Sigmoid colon (tissue), 7 donors: Measurements from ENCODE around the gene DDX50. TPM values are rescaled to one million over a fixed set of nuclear protein-coding genes. Genes with fewer than 3 reads are reported as not detected.

Experiments used
- DNase-seq: peaks from one replicate; pipeline ENCODE4 v3.0.0-alpha.2; 2019
- H3K27ac ChIP-seq, 4 donors: fragments of 200-600 bp; sonication (generic); one replicate each; pipeline ENCODE4 v1.5.1; 2016 to 2019; ENCODE audit warnings: mild to moderate bottlenecking in 1 of 4
- H3K27me3 ChIP-seq, 3 donors: fragments of 200-600 bp; sonication (generic); one replicate each; pipeline ENCODE4 v1.5.1; 2019; ENCODE audit warnings: mild to moderate bottlenecking in 1 of 3
- H3K36me3 ChIP-seq, 4 donors: fragments of 200-600 bp; sonication (generic); one replicate each; pipeline ENCODE4 v1.5.1; 2016 to 2019
- H3K4me1 ChIP-seq, 4 donors: fragments of 200-600 bp; sonication (generic); one replicate each; pipeline ENCODE4 v1.5.1; 2017 to 2019
- H3K4me3 ChIP-seq, 4 donors: fragments of 200-600 bp; sonication (generic); one replicate each; pipeline ENCODE4 v1.5.1; 2017 to 2019; ENCODE audit warnings: mild to moderate bottlenecking in 2 of 4, moderate library complexity in 1 of 4
- H3K9me3 ChIP-seq, 4 donors: fragments of 200-600 bp in 3 of 4; sonication (generic) in 3 of 4; one replicate each; pipeline versions ENCODE4 v1.5.1 to v1.6.1; 2013 to 2019
- CTCF ChIP-seq, 4 experiments: fragments of 450-650 bp in 3 of 4; fragments of 200-600 bp in 1 of 4; IDR thresholded peaks; one replicate each; pipeline ENCODE4 v1.5.1; 2016 to 2019; ENCODE audit warnings: antibody characterized with exemption in 4 of 4, mild to moderate bottlenecking in 3 of 4, moderate library complexity in 2 of 4
- EP300 ChIP-seq, 4 donors: sonication (generic); formaldehyde crosslinking; IDR thresholded peaks; one replicate each; pipeline ENCODE4 v1.6.1; 2017; ENCODE audit warnings: antibody characterized with exemption in 4 of 4
- POLR2A ChIP-seq, 2 donors: fragments of 450-650 bp; IDR thresholded peaks; one replicate each; pipeline ENCODE4 v1.6.1; 2016; ENCODE audit warnings: antibody characterized with exemption in 2 of 2, mild to moderate bottlenecking in 2 of 2, moderate library complexity in 2 of 2
- POLR2AphosphoS5 ChIP-seq, 4 donors: sonication (generic); formaldehyde crosslinking; IDR thresholded peaks; one replicate each; pipeline ENCODE4 v1.6.1; 2017; ENCODE audit warnings: antibody characterized with exemption in 4 of 4
- WGBS, 2 donors: extraction: QIAGEN DNeasy Blood & Tissue Kit; methylation state at CpG; one replicate each; pipeline ENCODE4 v1.1.7; 2013; 5-methylcytosine and 5-hydroxymethylcytosine counted together
- intact Hi-C: fragments of 100-400 bp; cut with DNase I; formaldehyde crosslinking; loops from one replicate; pipeline ENCODE4 v1.15.1; 2023
- polyA plus RNA-seq, 3 donors: library from polyadenylated mRNA; stranded (reverse); fragments of 200-250 nt; gene quantifications; one replicate each; pipeline ENCODE4 v1.2.3, GENCODE V29; 2013
- small RNA-seq, 3 donors: library from RNA; depleted of rRNA; stranded (forward); fragments of <200 nt; gene quantifications; one replicate each; pipeline ENCODE3, GENCODE V24; 2016
- total RNA-seq, 4 donors: library from RNA; depleted of rRNA; stranded (reverse); fragments of >200 nt; gene quantifications; one replicate each; pipeline ENCODE4 v1.1.0, GENCODE V29; 2016
- donor health status: healthy with polysubstance abuse.
- donor health status: Bipolar disorder and iron deficiency.
- donor health status: healthy.

DDX50 gene
- total and polyA plus RNA-seq, 7 donors: 13.6 to 64.3 (median 39.1) TPM

GRCh38 chr10:68987611-68988010 is 86.5 kb downstream of the DDX50 start:
- no peak for DNase-seq
- Histone ChIP-seq H3K4me1 (peaks cover 0 to 38% (median 35%) of the 10 kb centered on the region in 4 donors), H3K4me3 (peak overlapping the region in 1 of 4 donors; percentile 92), H3K36me3 (peaks cover 0 to 33% (median 3%) of the 10 kb centered on the region in 4 donors), H3K27me3 (no peaks in the 10 kb centered on the region), H3K9me3 (no peaks in the 10 kb centered on the region), H3K27ac (no peak overlapping the region)
- WGBS, 2 donors: 66 to 86% methylated on average over 3 of the region's 3 CpGs
- no peak for TF ChIP-seq POLR2A (IDR thresholded peaks at IDR 0.05)
- intact Hi-C loops: loop anchor here (2.0 to 10.0 kb wide), 2 partner anchors 135 to 197 kb away; partner anchors contain the start of gene SUPV3L1

- Histone ChIP-seq H3K27me3 (no peaks in the 10 kb centered on the region), H3K4me1 (peaks cover 0 to 49% (median 46%) of the 10 kb centered on the region in 4 donors), H3K36me3 (peaks cover 0 to 22% (median 0%) of the 10 kb centered on the region in 4 donors), H3K4me3 (peak within 1 kb of the TSS; percentile 80 to 97 (median 92)), H3K9me3 (no peaks in the 10 kb centered on the region), H3K27ac (peak within 1 kb of the TSS; percentile 88 to 90 (median 88))
- DNase-seq: peak; percentile 97
- intact Hi-C loops: loop anchor here (1.0 to 10.0 kb wide), 3 partner anchors 105 to 196 kb away; partner anchors contain the start of gene SUPV3L1
- 0% methylated on average over 62 of the region's 62 CpGs for WGBS, 2 donors
- TF ChIP-seq POLR2AphosphoS5 (IDR thresholded peaks at IDR 0.05): peak; percentile 92 to 98 (median 96)
- no peak for TF ChIP-seq CTCF (IDR thresholded peaks at IDR 0.05)
- TF ChIP-seq EP300 (IDR thresholded peaks at IDR 0.05): no peak
- peak; percentile 79 to 91 for TF ChIP-seq POLR2A (IDR thresholded peaks at IDR 0.05)
These were observed 87.6 kb downstream of the DDX50 start, which contains the start of gene KIFBP for GRCh38 chr10:68988530-68989316. Gene KIFBP, plus strand, starts transcription at chr10:68988803. Its CDS starts 30 bp downstream, at chr10:68988833.

- Histone ChIP-seq H3K27ac (peak overlapping the region; percentile 88 to 90 (median 88)), H3K9me3 (no peaks in the 10 kb centered on the region), H3K4me3 (peak overlapping the region; percentile 80 to 97 (median 92)), H3K4me1 (peaks cover 0 to 56% (median 48%) of the 10 kb centered on the region in 4 donors), H3K27me3 (no peaks in the 10 kb centered on the region), H3K36me3 (peaks cover 0 to 15% (median 0%) of the 10 kb centered on the region in 4 donors)
- no peak for DNase-seq
- intact Hi-C loops: loop anchor here (1.0 to 10.0 kb wide), 3 partner anchors 104 to 195 kb away; partner anchors contain the start of gene SUPV3L1
- WGBS, 2 donors: 13 to 24% methylated on average over 22 of the region's 22 CpGs
- TF ChIP-seq EP300 (IDR thresholded peaks at IDR 0.05): no peak
These were observed 88.3 kb downstream of the DDX50 start for GRCh38 chr10:68989317-68989990.

- Histone ChIP-seq H3K36me3 (no peaks in the 10 kb centered on the region), H3K9me3 (no peaks in the 10 kb centered on the region), H3K27ac (peak overlapping the region; percentile 41 to 73 (median 64)), H3K4me3 (no peak overlapping the region), H3K4me1 (peaks cover 0 to 60% (median 51%) of the 10 kb centered on the region in 4 donors), H3K27me3 (no peaks in the 10 kb centered on the region)
- 60 to 68% methylated on average over 2 of the region's 2 CpGs for WGBS, 2 donors
- peak; percentile 74 for DNase-seq
- TF ChIP-seq POLR2AphosphoS5 (IDR thresholded peaks at IDR 0.05): peak; percentile 17 to 62 (median 53)
- no peak for TF ChIP-seq CTCF (IDR thresholded peaks at IDR 0.05)
- no peak for TF ChIP-seq POLR2A (IDR thresholded peaks at IDR 0.05)
- no peak for TF ChIP-seq EP300 (IDR thresholded peaks at IDR 0.05)
- intact Hi-C loops: no loop called here
These were observed 91.7 kb downstream of the DDX50 start for GRCh38 chr10:68992636-68993440.

Small RNA genes within 50 kb of the gene (small RNA-seq; reads per million reads assigned to genes)
- gene RNU6-571P: 0 reads per million in 3 donors

Other genes with a start within 250 kb of the DDX50 start
- 10 to 100 TPM; 37.6 to 69.2 (median 45.8) TPM for gene CCAR1, start 180.1 kb upstream of the DDX50 start, total RNA-seq
- gene CCAR1, start 180.1 kb upstream of the DDX50 start, polyA plus RNA-seq: 10 to 100 TPM; 12.0 to 29.7 (median 14.6) TPM
- gene STOX1, start 73.8 kb upstream of the DDX50 start, total RNA-seq: 1 to 10 TPM in 3 of 4 donors, under 1 TPM in 1; 0.41 to 2.9 (median 1.8) TPM
- gene STOX1, start 73.8 kb upstream of the DDX50 start, polyA plus RNA-seq: under 1 TPM in 2 of 3 donors, not detected in 1; 0.92 to 0.99 TPM
- 10 to 100 TPM; 24.6 to 64.9 (median 29.5) TPM for gene DDX21, start 54.9 kb downstream of the DDX50 start, total RNA-seq
- 10 to 100 TPM; 16.8 to 37.1 (median 16.9) TPM for gene DDX21, start 54.9 kb downstream of the DDX50 start, polyA plus RNA-seq
- gene KIFBP, start 87.5 kb downstream of the DDX50 start, total RNA-seq: 10 to 100 TPM; 21.0 to 34.6 (median 23.8) TPM
- gene KIFBP, start 87.5 kb downstream of the DDX50 start, polyA plus RNA-seq: 10 to 100 TPM; 12.2 to 16.6 (median 13.8) TPM
- 10 to 100 TPM; 45.7 to 93.1 (median 81.6) TPM for gene SRGN, start 186.8 kb downstream of the DDX50 start, total RNA-seq
- gene SRGN, start 186.8 kb downstream of the DDX50 start, polyA plus RNA-seq: 100 to 1,000 TPM in 2 of 3 donors, 10 to 100 TPM in 1; 28.2 to 140 (median 124) TPM
- gene VPS26A, start 222.9 kb downstream of the DDX50 start, total RNA-seq: 10 to 100 TPM; 35.7 to 59.2 (median 44.7) TPM
- gene VPS26A, start 222.9 kb downstream of the DDX50 start, polyA plus RNA-seq: 10 to 100 TPM; 35.7 to 73.1 (median 51.1) TPM